Body of pancreas (tissue), 4 donors: ENCODE measurements around the gene DNER.

Source experiments
- POLR2A ChIP-seq, 3 donors: fragments of 450-650 bp; IDR thresholded peaks; one replicate each; pipeline ENCODE4 v1.6.1; 2016; ENCODE audit warnings: antibody characterized with exemption in 3 of 3, mild to moderate bottlenecking in 2 of 3
- TF ChIP-seq, protein P1 (sequence below), 7 experiments: fragments of 450-650 bp in 4 of 7; fragments of 200-600 bp in 3 of 7; sonication (generic) in 3 of 7; IDR thresholded peaks; one replicate each; pipeline ENCODE4 v1.5.1; 2016 to 2019; ENCODE audit warnings: antibody characterized with exemption in 7 of 7

- TF ChIP-seq, protein P1, sequence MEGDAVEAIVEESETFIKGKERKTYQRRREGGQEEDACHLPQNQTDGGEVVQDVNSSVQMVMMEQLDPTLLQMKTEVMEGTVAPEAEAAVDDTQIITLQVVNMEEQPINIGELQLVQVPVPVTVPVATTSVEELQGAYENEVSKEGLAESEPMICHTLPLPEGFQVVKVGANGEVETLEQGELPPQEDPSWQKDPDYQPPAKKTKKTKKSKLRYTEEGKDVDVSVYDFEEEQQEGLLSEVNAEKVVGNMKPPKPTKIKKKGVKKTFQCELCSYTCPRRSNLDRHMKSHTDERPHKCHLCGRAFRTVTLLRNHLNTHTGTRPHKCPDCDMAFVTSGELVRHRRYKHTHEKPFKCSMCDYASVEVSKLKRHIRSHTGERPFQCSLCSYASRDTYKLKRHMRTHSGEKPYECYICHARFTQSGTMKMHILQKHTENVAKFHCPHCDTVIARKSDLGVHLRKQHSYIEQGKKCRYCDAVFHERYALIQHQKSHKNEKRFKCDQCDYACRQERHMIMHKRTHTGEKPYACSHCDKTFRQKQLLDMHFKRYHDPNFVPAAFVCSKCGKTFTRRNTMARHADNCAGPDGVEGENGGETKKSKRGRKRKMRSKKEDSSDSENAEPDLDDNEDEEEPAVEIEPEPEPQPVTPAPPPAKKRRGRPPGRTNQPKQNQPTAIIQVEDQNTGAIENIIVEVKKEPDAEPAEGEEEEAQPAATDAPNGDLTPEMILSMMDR (IDR thresholded peaks at IDR 0.05) = no peak
- no peak for TF ChIP-seq POLR2A (IDR thresholded peaks at IDR 0.05)
Observed at GRCh38 chr2:229425598-229425997, 288.8 kb downstream of the DNER start.
